ENCODE measurements around the gene STAG1. TPM values are rescaled to one million over a fixed set of nuclear protein-coding genes. Genes with fewer than 3 reads are reported as not detected.
"Not testable (repeated sequence)": the region's sequence is repeated elsewhere in the genome, so short reads cannot be mapped to it uniquely, and the experiment has no call there.

STAG1 gene
- total RNA-seq, 4 donors from 2014 or later: 39.3 to 53.3 (median 51.3) TPM

DNA sequence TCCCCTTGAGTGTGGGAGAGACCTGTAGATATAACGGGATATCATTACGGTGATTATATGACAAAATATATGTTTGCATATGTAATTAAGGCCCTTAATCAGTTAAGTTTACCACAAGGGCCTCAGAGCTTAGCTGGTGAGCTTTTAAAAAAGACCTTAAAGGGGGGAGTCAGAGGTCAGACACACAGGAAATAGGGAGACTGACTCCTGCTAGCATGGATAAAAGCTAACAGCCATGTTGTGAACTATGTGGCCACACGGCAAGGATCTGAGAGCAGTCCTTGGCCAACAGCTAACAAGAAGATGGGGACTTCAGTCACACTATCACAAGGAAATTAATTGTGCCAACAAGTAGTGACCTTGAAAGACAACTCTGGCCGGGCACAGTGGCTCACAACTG lies 3.1 kb downstream of the STAG1 start:
- Histone ChIP-seq H3K27me3 (no peaks in the 10 kb centered on the region), H3K27ac (peak overlapping the region in 2 of 4 donors; percentile 99), H3K36me3 (no peaks in the 10 kb centered on the region), H3K4me1 (peaks cover 0 to 64% (median 17%) of the 10 kb centered on the region in 3 donors), H3K9me3 (no peaks in the 10 kb centered on the region), H3K4me3 (no peak overlapping the region)
- no peak for ATAC-seq
- TF ChIP-seq, protein P1, sequence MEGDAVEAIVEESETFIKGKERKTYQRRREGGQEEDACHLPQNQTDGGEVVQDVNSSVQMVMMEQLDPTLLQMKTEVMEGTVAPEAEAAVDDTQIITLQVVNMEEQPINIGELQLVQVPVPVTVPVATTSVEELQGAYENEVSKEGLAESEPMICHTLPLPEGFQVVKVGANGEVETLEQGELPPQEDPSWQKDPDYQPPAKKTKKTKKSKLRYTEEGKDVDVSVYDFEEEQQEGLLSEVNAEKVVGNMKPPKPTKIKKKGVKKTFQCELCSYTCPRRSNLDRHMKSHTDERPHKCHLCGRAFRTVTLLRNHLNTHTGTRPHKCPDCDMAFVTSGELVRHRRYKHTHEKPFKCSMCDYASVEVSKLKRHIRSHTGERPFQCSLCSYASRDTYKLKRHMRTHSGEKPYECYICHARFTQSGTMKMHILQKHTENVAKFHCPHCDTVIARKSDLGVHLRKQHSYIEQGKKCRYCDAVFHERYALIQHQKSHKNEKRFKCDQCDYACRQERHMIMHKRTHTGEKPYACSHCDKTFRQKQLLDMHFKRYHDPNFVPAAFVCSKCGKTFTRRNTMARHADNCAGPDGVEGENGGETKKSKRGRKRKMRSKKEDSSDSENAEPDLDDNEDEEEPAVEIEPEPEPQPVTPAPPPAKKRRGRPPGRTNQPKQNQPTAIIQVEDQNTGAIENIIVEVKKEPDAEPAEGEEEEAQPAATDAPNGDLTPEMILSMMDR (IDR thresholded peaks at IDR 0.05): no peak
- no peak for TF ChIP-seq POLR2A (IDR thresholded peaks at IDR 0.05)
- no peak for TF ChIP-seq EP300 (IDR thresholded peaks at IDR 0.05)
- no peak for TF ChIP-seq POLR2AphosphoS5 (IDR thresholded peaks at IDR 0.05)
- 43 to 70% methylated on average over 3 to 4 of the region's 4 CpGs for WGBS, 2 donors (ENCODE audit: low coverage in 1 of 2)

DNA sequence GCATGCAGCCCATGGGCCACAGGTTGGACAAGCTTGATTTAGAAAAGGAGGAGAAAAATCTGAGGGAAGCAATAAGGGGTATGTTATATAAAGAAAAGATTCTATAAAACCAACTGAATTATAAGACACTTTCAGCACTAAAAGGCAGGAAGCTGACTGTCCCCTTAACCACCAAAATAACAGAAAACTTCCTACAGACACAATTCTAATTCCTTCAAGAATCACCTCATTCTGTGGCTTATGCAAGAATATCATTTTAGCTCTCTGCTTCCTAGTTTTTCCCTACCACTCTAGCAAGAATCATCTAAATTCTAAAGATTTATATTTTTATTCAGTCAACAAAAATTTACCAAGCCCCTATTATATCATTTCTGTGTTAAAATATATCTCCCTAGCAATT lies 6.3 kb downstream of the STAG1 start:
- H3K36me3 ChIP-seq: no peaks in the 10 kb centered on the region
- peaks cover 0 to 12% (median 0%) of the 10 kb centered on the region in 3 donors for H3K9me3 ChIP-seq
- TF ChIP-seq EP300 (IDR thresholded peaks at IDR 0.05): no peak
- TF ChIP-seq POLR2AphosphoS5 (IDR thresholded peaks at IDR 0.05): no peak
- TF ChIP-seq POLR2A (IDR thresholded peaks at IDR 0.05): no peak
- TF ChIP-seq, protein P1 (IDR thresholded peaks at IDR 0.05): no peak
- no peak overlapping the region for H3K27ac ChIP-seq
- H3K27me3 ChIP-seq: no peaks in the 10 kb centered on the region
- H3K4me1 ChIP-seq: peaks cover 0 to 65% (median 9%) of the 10 kb centered on the region in 3 donors
- ATAC-seq: no peak
- no peak overlapping the region for H3K4me3 ChIP-seq

DNA sequence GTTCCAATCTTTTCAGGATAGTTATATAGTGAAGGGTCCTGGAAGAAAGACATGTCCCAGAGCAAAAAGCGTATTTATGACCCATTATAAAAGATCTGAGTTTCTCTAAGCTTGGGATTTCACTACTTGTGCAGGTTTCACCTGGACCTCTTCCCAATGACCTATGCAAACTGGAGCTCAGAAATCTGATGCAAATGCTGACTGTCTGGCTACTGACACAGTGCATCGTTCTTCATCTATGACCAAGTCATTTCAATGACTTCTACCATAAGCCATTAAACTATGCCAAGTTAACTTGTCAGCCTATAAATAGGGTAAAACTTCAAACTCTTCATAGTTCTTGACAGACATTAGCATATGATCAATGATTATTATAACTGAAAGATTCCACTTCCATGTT lies 11.1 kb downstream of the STAG1 start:
- TF ChIP-seq POLR2A (IDR thresholded peaks at IDR 0.05) (no peak), EP300 (IDR thresholded peaks at IDR 0.05) (no peak), POLR2AphosphoS5 (IDR thresholded peaks at IDR 0.05) (no peak)
- TF ChIP-seq, protein P1 (IDR thresholded peaks at IDR 0.05): no peak
- Histone ChIP-seq H3K27me3 (no peaks in the 10 kb centered on the region), H3K36me3 (no peaks in the 10 kb centered on the region), H3K4me1 (peaks cover 0 to 42% (median 0%) of the 10 kb centered on the region in 3 donors), H3K4me3 (no peak overlapping the region), H3K9me3 (peaks cover 0 to 12% (median 0%) of the 10 kb centered on the region in 3 donors), H3K27ac (no peak overlapping the region)
- ATAC-seq: no peak
- WGBS, 2 donors (ENCODE audit: low coverage in 1 of 2): 63 to 91% methylated on average over 1 to 2 of the region's 2 CpGs

DNA sequence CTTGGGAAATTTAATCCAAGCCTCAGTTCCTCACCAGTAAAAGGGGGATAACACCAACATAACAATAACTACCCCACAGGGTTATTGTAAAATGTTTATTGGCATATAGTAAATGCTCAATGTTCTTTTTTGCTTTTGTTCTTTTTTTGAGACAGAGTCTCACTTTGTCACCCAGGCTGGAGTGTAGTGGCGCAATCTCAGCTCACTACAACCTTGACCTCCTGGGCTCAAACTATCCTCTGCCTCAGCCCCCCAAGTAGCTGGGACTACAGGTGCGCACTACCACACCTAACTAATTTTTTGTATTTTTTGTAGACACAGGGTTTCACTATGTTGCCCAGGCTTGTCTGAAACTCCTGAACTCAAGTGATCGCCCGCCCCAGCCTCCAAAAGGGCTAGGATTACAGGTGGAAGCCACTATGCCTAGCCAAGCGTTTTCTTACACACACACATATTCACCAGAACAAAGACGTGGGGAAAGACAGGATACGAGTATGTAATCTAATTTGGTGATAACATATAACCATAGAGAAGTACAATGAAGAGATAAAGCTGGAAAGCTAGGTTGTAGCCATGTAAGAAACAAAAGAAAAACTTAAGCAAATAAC lies 11.7 kb downstream of the STAG1 start:
- Histone ChIP-seq H3K36me3 (no peaks in the 10 kb centered on the region), H3K4me3 (no peak overlapping the region), H3K27ac (no peak overlapping the region), H3K9me3 (peaks cover 0 to 12% (median 0%) of the 10 kb centered on the region in 3 donors), H3K27me3 (no peaks in the 10 kb centered on the region), H3K4me1 (peaks cover 0 to 39% (median 0%) of the 10 kb centered on the region in 3 donors)
- ATAC-seq: no peak
- TF ChIP-seq, protein P1 (IDR thresholded peaks at IDR 0.05): no peak
- 89 to 98% methylated on average over 6 to 7 of the region's 7 CpGs for WGBS, 2 donors (ENCODE audit: low coverage in 1 of 2)

DNA sequence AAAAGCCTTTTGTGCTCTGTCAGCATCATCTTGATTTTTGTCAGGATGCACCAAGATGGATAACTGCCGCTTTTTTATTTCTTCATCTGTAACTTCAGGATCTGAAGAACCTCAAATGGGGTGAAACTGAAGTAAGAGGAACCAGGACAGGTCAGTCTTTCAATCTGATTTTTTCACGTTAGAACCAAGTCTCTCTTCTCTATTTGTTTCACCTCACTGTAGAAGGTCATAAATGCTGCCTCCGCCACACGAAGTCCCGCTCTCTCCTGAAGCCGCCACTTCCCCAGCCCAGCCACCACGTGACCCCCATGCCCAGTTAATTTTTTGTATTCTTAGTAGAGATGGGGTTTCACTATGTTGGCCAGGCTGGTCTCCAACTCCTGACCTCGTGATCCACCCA lies 15.2 kb downstream of the STAG1 start:
- not testable (repeated sequence) for ATAC-seq
- WGBS, 2 donors (ENCODE audit: low coverage in 1 of 2): 87 to 91% methylated on average over 6 to 8 of the region's 8 CpGs

More for the DNA sequence above, 15.2 kb downstream of the STAG1 start:
- H3K9me3 ChIP-seq, H3K36me3 ChIP-seq, H3K4me3 ChIP-seq, H3K27me3 ChIP-seq, H3K27ac ChIP-seq: not testable (repeated sequence)
- H3K4me1 ChIP-seq: peaks cover 0 to 56% (median 5%) of the 10 kb centered on the region in 3 donors
